Activated CD8-positive, alpha-beta memory T cell treated with anti-CD3 and anti-CD28 coated beads for 36 hours (primary cell): ENCODE measurements around the gene PGP. TPM values are rescaled to one million over a fixed set of nuclear protein-coding genes. Genes with fewer than 3 reads are reported as not detected.
"Not testable (repeated sequence)": the region's sequence is repeated elsewhere in the genome, so short reads cannot be mapped to it uniquely, and the experiment has no call there.

Experiments
- CTCF ChIA-PET: fragments of 350-600 bp; sonication (Branson Sonifier 250); formaldehyde crosslinking; loops from one replicate; lab custom pipeline; 2021; ENCODE audit warnings: antibody characterized with exemption; lab: Charles Lee
- POLR2A ChIA-PET: fragments of 350-600 bp; sonication (Branson Sonifier 250); formaldehyde crosslinking; loops from one replicate; lab custom pipeline; 2021; ENCODE audit warnings: antibody characterized with exemption; lab: Charles Lee
- total RNA-seq, 2 experiments: library from RNA; stranded (reverse); gene quantifications; one replicate each; pipeline ENCODE4 v1.2.3, GENCODE V29; 2021

PGP gene
- total RNA-seq: 10 to 100 TPM; 31.6 to 32.6 TPM

GRCh38 chr16:2214719-2214968 is at the start of gene PGP:
Gene PGP, minus strand, starts transcription at chr16:2214840. Its CDS starts 63 bp downstream, at chr16:2214777.
- ChIA-PET CTCF (interaction anchor here (0.8 to 1.3 kb wide), 3 partner anchors 17 to 199 kb away, joined by 3 to 5 read pairs (median 3); partner anchors contain the start of gene ECI1), POLR2A (interaction anchor here (0.6 to 2.3 kb wide), 4 partner anchors 9 to 510 kb away, joined by 3 to 22 read pairs (median 10); partner anchors contain the start of genes ECI1, MLST8 and RPS2)

GRCh38 chr16:2263026-2263425 is 48.4 kb upstream of the PGP start:
- POLR2A ChIA-PET: interaction anchor here (1.5 kb wide), 1 partner anchor 9 kb away, joined by 4 read pairs; no protein-coding TSS in a partner anchor

GRCh38 chr16:2260250-2260649 is 45.6 kb upstream of the PGP start:
- POLR2A ChIA-PET: interaction anchor here (0.7 kb wide), 1 partner anchor 623 kb away, joined by 9 read pairs; no protein-coding TSS in a partner anchor
- CTCF ChIA-PET: interaction anchor here (0.7 to 0.8 kb wide), 4 partner anchors 9 to 279 kb away, joined by 3 to 4 read pairs (median 4); no protein-coding TSS in a partner anchor

More at GRCh38 chr16:2263026-2263425, 48.4 kb upstream of the PGP start:
- CTCF ChIA-PET: interaction anchor here (1.3 kb wide), 1 partner anchor 9 kb away, joined by 3 read pairs; no protein-coding TSS in a partner anchor

GRCh38 chr16:2258530-2258929 is 43.9 kb upstream of the PGP start:
- CTCF ChIA-PET: interaction anchor here (0.5 to 0.7 kb wide), 2 partner anchors 117 to 692 kb away, joined by 3 read pairs; no protein-coding TSS in a partner anchor
- POLR2A ChIA-PET: not testable (repeated sequence)

- POLR2A ChIA-PET: no interaction called here
- CTCF ChIA-PET: interaction anchor here (0.7 kb wide), 1 partner anchor 691 kb away, joined by 3 read pairs; no protein-coding TSS in a partner anchor
Observed at GRCh38 chr16:2257726-2258125, 43.1 kb upstream of the PGP start.

GRCh38 chr16:2256531-2257140 is 42.0 kb upstream of the PGP start:
- CTCF ChIA-PET: interaction anchor here (0.7 kb wide), 1 partner anchor 16 kb away, joined by 3 read pairs; no protein-coding TSS in a partner anchor
- POLR2A ChIA-PET: interaction anchor here (0.6 kb wide), 1 partner anchor 60 kb away, joined by 5 read pairs; no protein-coding TSS in a partner anchor

GRCh38 chr16:2253293-2253692 is 38.7 kb upstream of the PGP start:
- POLR2A ChIA-PET: interaction anchor here (1.0 kb wide), 1 partner anchor 10 kb away, joined by 4 read pairs; no protein-coding TSS in a partner anchor
- CTCF ChIA-PET: interaction anchor here (0.9 kb wide), 1 partner anchor 10 kb away, joined by 3 read pairs; no protein-coding TSS in a partner anchor

- ChIA-PET POLR2A (interaction anchor here (0.5 to 1.2 kb wide), 2 partner anchors 16 to 40 kb away, joined by 4 to 5 read pairs; no protein-coding TSS in a partner anchor), CTCF (interaction anchor here (1.8 to 2.0 kb wide), 2 partner anchors 14 to 58 kb away, joined by 7 read pairs; no protein-coding TSS in a partner anchor)
Observed at GRCh38 chr16:2252806-2253148, 38.1 kb upstream of the PGP start.

- ChIA-PET POLR2A (interaction anchor here (0.5 to 2.1 kb wide), 9 partner anchors 15 to 287 kb away, joined by 3 to 14 read pairs (median 4); partner anchors contain the start of genes DNASE1L2, PGP and TRAF7), CTCF (interaction anchor here (1.3 to 2.5 kb wide), 9 partner anchors 13 to 243 kb away, joined by 3 to 15 read pairs (median 5); partner anchors contain the start of genes E4F1, PGP and RNPS1)
Observed at GRCh38 chr16:2251296-2252111, 36.9 kb upstream of the PGP start, which contains the start of gene ECI1. Gene ECI1, minus strand, starts transcription at chr16:2251587. Its CDS starts 21 bp downstream, at chr16:2251566.

- CTCF ChIA-PET: interaction anchor here (1.3 to 2.5 kb wide), 9 partner anchors 12 to 242 kb away, joined by 3 to 15 read pairs (median 5); partner anchors contain the start of genes E4F1, PGP and RNPS1
Observed at GRCh38 chr16:2250652-2251295, 36.1 kb upstream of the PGP start.

GRCh38 chr16:2246301-2246885 is 31.8 kb upstream of the PGP start:
- POLR2A ChIA-PET: no interaction called here

More at GRCh38 chr16:2250652-2251295, 36.1 kb upstream of the PGP start:
- POLR2A ChIA-PET: interaction anchor here (0.5 to 2.1 kb wide), 9 partner anchors 14 to 882 kb away, joined by 3 to 14 read pairs (median 4); partner anchors contain the start of genes DNASE1L2, PGP and TRAF7

GRCh38 chr16:2244926-2245795 is 30.5 kb upstream of the PGP start:
- POLR2A ChIA-PET: no interaction called here
- CTCF ChIA-PET: no interaction called here

More at GRCh38 chr16:2246301-2246885, 31.8 kb upstream of the PGP start:
- CTCF ChIA-PET: no interaction called here

GRCh38 chr16:2244301-2244700 is 29.7 kb upstream of the PGP start:
- CTCF ChIA-PET: no interaction called here
- POLR2A ChIA-PET: no interaction called here

GRCh38 chr16:2243781-2244180 is 29.1 kb upstream of the PGP start:
- ChIA-PET CTCF (interaction anchor here (1.5 kb wide), 1 partner anchor 21 kb away, joined by 3 read pairs; no protein-coding TSS in a partner anchor), POLR2A (no interaction called here)

- POLR2A ChIA-PET: no interaction called here
- CTCF ChIA-PET: interaction anchor here (1.5 kb wide), 1 partner anchor 21 kb away, joined by 3 read pairs; no protein-coding TSS in a partner anchor
Observed at GRCh38 chr16:2243031-2243528, 28.4 kb upstream of the PGP start.

- ChIA-PET CTCF (interaction anchor here (1.5 kb wide), 1 partner anchor 20 kb away, joined by 3 read pairs; no protein-coding TSS in a partner anchor), POLR2A (no interaction called here)
Observed at GRCh38 chr16:2242598-2242997, 28.0 kb upstream of the PGP start.

GRCh38 chr16:2240331-2240730 is 25.7 kb upstream of the PGP start:
- POLR2A ChIA-PET: not testable (repeated sequence)
- CTCF ChIA-PET: interaction anchor here (0.8 kb wide), 1 partner anchor 16 kb away, joined by 3 read pairs; no protein-coding TSS in a partner anchor
